Aorta (tissue), 5 donors: ENCODE measurements around the gene LRCH2. TPM values are rescaled to one million over a fixed set of nuclear protein-coding genes. Genes with fewer than 3 reads are reported as not detected.

Source experiments
- ATAC-seq: fragments of 200-7000 bp; cut with Tn5 transposase; one replicate; pipeline ENCODE4 v1.9.1; 2022; ENCODE audit warnings: moderate library complexity; ENCODE audit not compliant: low FRiP score
- DNase-seq, 2 donors: peaks; one replicate each; pipeline ENCODE4 v3.0.0-alpha.2; 2020
- H3K27ac ChIP-seq, 2 donors: one replicate each; pipeline ENCODE4 v1.5.1; 2013; ENCODE audit warnings: low read length in 2 of 2, mild to moderate bottlenecking in 2 of 2, moderate library complexity in 2 of 2, control low read depth in 1 of 2, inconsistent platforms in 1 of 2, low read depth in 1 of 2
- H3K27me3 ChIP-seq, 2 donors: one replicate each; pipeline ENCODE4 v1.6.1; 2013; ENCODE audit warnings: control low read depth in 1 of 2, low read length in 1 of 2, mild to moderate bottlenecking in 1 of 2, moderate library complexity in 1 of 2; ENCODE audit not compliant: insufficient read depth in 2 of 2, control insufficient read depth in 1 of 2
- H3K36me3 ChIP-seq, 2 donors: one replicate each; pipeline ENCODE4 v1.6.1; 2013; ENCODE audit warnings: control low read depth in 1 of 2, low read length in 1 of 2, mild to moderate bottlenecking in 1 of 2; ENCODE audit not compliant: insufficient read depth in 2 of 2, control insufficient read depth in 1 of 2
- H3K4me1 ChIP-seq, 2 donors: one replicate each; pipeline ENCODE4 v1.6.1; 2013; ENCODE audit warnings: low read length in 2 of 2, control low read depth in 1 of 2, mild to moderate bottlenecking in 1 of 2, moderate library complexity in 1 of 2; ENCODE audit not compliant: insufficient read depth in 2 of 2, control insufficient read depth in 1 of 2
- H3K4me3 ChIP-seq, 2 donors: one replicate each; pipeline ENCODE4 v1.5.1; 2013; ENCODE audit warnings: low read length in 2 of 2, control low read depth in 1 of 2, mild to moderate bottlenecking in 1 of 2
- H3K9me3 ChIP-seq: one replicate; pipeline ENCODE4 v1.6.1; 2013; ENCODE audit warnings: mild to moderate bottlenecking, low read length; ENCODE audit not compliant: control insufficient read depth
- WGBS, 2 donors: extraction: QIAGEN DNeasy Blood & Tissue Kit; methylation state at CpG; one replicate each; pipeline ENCODE4 v1.1.7; 2013; 5-methylcytosine and 5-hydroxymethylcytosine counted together
- intact Hi-C, 2 donors: fragments of 100-400 bp; cut with DNase I; formaldehyde crosslinking; loops; one replicate each; pipeline versions ENCODE4 v1.14.2 to v1.15.0; 2022
- polyA plus RNA-seq, 2 donors: library from polyadenylated mRNA; stranded (reverse); fragments of 200-250 nt; gene quantifications; one replicate each; pipeline ENCODE4 v1.2.3, GENCODE V29; 2013
- total RNA-seq, 2 donors: library from RNA; stranded (reverse); fragmentation: NEBNext Ultra II Directional; extraction: Animal tissue kit (Norgen Biotek cat#: 25700); gene quantifications; one replicate each; pipeline ENCODE4 v1.2.1, GENCODE V29; 2021
- donor health status: healthy with polysubstance abuse.
- donor health status: Bipolar disorder and iron deficiency.
- donor health status: DM: no; HTN: no; CAD: no.
- donor health status: DM: no; HTN: no; CAD: no.
- donor health status: DM: yes; HTN: yes; CAD: no.

LRCH2 gene
- total and polyA plus RNA-seq, 4 donors = 2.6 to 10.9 (median 6.6) TPM

- DNase-seq (no peak), ATAC-seq (no peak)
- Histone ChIP-seq H3K27me3 (no peaks in the 10 kb centered on the region), H3K36me3 (no peaks in the 10 kb centered on the region), H3K4me1 (no peaks in the 10 kb centered on the region), H3K4me3 (no peak overlapping the region), H3K27ac (no peak overlapping the region), H3K9me3 (no peaks in the 10 kb centered on the region)
- WGBS, 2 donors = 60 to 84% methylated on average over 5 of the region's 5 CpGs
- intact Hi-C loops = no loop called here
Measured at GRCh38 chrX:115138040-115138439, 95.9 kb downstream of the LRCH2 start.

DNA sequence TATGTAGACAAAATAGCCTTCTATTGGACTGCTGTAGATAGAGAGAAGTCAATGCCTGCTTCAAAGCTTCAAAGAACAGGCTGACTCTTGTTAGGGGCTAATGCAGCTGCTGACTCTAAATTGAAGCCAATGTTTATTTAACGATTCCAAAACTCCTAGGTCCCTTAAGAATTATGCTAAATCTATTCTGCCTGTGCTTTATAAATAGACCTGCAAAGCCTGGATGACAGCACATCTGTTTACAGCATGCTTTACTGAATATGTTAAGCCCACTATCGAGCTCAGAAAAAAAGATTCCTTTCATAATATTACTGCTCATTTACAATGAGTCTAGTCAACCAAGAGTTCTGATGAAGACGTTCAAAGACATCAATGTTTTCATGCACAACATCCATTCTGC, 99.5 kb downstream of the LRCH2 start:
- H3K27me3 ChIP-seq = no peaks in the 10 kb centered on the region
- intact Hi-C loops = no loop called here
- no peak for DNase-seq
- whole genome bisulfite sequencing, 2 donors = 60 to 61% methylated on average over 3 of the region's 3 CpGs
- no peak for ATAC-seq
- no peaks in the 10 kb centered on the region for H3K36me3 ChIP-seq
- no peak overlapping the region for H3K27ac ChIP-seq
- H3K4me1 ChIP-seq = no peaks in the 10 kb centered on the region
- H3K4me3 ChIP-seq = no peak overlapping the region
- no peaks in the 10 kb centered on the region for H3K9me3 ChIP-seq

DNA sequence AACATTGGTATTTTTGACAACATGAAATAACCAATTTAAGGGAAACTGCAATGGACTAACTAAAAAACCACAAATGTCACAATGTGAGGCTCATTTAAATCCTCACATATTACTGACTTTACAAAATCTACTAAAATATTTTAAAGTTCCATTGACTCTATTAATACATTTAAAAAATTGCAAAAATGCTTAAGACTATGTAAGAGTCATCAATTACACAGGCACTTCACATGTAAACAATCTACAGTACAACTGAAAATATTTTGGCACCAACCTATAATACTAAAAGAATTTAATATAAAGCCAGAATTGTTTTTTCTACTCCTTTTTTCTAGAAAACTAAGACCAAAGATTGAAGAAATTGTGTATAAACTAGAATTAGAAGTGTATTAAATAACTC, 121.5 kb downstream of the LRCH2 start:
- Histone ChIP-seq H3K27me3 (no peaks in the 10 kb centered on the region), H3K4me1 (no peaks in the 10 kb centered on the region), H3K27ac (no peak overlapping the region), H3K4me3 (no peak overlapping the region), H3K9me3 (no peaks in the 10 kb centered on the region), H3K36me3 (peaks cover 0 to 2% of the 10 kb centered on the region in 2 donors)
- DNase-seq (no peak), ATAC-seq (no peak)
- intact Hi-C loops = no loop called here

DNA sequence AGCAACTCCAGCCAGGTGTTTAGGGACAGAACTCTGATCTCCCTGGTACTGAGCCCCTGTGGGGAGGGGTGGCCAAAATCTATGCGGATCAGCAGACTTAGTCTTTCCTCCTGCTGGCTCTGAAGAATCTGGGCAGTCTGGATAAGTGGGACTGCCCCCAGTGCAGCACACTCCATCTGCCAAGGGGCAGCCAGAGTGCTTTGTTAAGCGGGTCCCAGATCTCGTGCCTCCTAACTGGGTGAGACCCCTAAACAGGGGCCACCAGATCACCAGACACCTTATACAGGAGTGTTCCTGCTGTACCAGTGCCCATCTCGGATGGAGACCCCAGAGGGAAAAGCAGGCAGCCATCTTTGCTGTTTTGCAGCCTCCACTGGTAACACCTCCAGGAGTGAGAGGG, 135.0 kb downstream of the LRCH2 start:
- no peaks in the 10 kb centered on the region for H3K9me3 ChIP-seq
- H3K36me3 ChIP-seq = no peaks in the 10 kb centered on the region
- H3K4me3 ChIP-seq = no peak overlapping the region
- ATAC-seq = no peak
- no peak overlapping the region for H3K27ac ChIP-seq
- H3K27me3 ChIP-seq = no peaks in the 10 kb centered on the region
- intact Hi-C loops = no loop called here
- DNase-seq = no peak
- 79 to 96% methylated on average over 4 of the region's 4 CpGs for WGBS, 2 donors
- no peaks in the 10 kb centered on the region for H3K4me1 ChIP-seq

DNA sequence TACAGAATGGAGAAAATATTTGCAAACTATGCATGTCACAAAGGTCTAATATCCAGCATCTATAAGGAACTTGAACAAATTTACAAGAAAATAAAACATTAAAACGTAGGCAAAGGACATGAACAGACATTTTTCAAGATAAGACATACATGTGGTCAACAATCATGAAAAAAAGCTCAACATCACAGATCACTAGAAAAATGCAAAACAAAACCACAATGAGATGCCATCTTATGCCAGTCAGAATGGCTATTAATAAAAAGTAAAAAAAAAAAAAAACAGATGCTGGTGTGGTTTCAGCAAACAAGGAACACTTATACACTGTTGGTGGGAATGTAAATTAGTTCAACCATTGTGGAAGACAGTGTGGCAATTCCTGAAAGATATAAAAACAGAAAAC, 140.7 kb downstream of the LRCH2 start:
- Histone ChIP-seq H3K4me3 (no peak overlapping the region), H3K4me1 (no peaks in the 10 kb centered on the region), H3K36me3 (no peaks in the 10 kb centered on the region), H3K27me3 (no peaks in the 10 kb centered on the region), H3K9me3 (no peaks in the 10 kb centered on the region), H3K27ac (no peak overlapping the region)
- ATAC-seq = no peak
- intact Hi-C loops = no loop called here
- DNase-seq = no peak
- WGBS, 2 donors = 63 to 93% methylated on average over 1 of the region's 1 CpG

DNA sequence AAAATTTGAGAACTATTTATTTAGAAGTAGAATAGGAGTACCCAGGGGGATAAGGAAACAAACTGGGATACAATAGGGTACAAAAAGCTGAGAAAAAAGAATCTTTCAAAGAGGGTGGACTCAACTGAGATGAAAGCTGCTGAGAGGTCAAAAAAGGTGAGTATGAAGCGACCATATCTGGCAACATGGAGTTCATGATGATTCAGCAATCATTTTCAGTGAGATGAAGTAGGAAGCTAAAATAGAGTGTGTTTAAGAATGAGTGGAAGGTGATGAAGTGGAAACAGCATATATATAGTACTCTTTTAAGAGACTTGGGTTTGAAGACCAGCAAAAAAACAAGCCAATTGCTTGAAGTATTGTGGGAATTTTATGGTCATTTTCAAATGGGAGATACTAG, 144.5 kb downstream of the LRCH2 start:
- intact Hi-C loops = no loop called here
- ATAC-seq (no peak), DNase-seq (no peak)
- H3K36me3 ChIP-seq = no peaks in the 10 kb centered on the region
- H3K4me3 ChIP-seq = no peak overlapping the region
- WGBS, 2 donors = 61 to 95% methylated on average over 1 of the region's 1 CpG
- H3K27me3 ChIP-seq = no peaks in the 10 kb centered on the region
- no peak overlapping the region for H3K27ac ChIP-seq
- no peaks in the 10 kb centered on the region for H3K4me1 ChIP-seq
- no peaks in the 10 kb centered on the region for H3K9me3 ChIP-seq

DNA sequence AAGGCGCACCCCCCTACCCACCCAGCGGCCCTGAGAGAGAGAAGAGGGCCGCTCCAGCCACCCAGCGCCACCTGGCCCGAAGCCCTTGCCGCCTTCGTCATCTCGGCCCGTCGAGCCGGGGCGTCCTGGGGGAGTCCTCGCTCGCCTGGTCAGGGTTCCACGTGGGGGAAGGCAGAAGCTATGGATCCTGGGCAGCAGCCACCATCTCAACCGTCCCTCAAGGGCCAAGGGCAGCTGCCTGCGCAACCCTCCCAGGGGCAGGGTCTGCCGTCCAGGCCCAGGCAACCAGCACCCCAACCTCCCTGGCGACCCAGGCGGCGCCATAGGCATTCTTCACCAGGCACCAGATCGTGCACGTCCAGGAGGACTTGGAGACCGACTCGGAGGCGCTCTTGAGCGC, 165.0 kb downstream of the LRCH2 start:
- no peak overlapping the region for H3K4me3 ChIP-seq
- peaks cover 0 to 2% of the 10 kb centered on the region in 2 donors for H3K4me1 ChIP-seq
- WGBS, 2 donors = 83 to 97% methylated on average over 27 of the region's 27 CpGs
- no peaks in the 10 kb centered on the region for H3K27me3 ChIP-seq
- DNase-seq = peak; percentile 26 to 71
- H3K36me3 ChIP-seq = no peaks in the 10 kb centered on the region
- ATAC-seq = no peak
- no peak overlapping the region for H3K27ac ChIP-seq
- intact Hi-C loops = no loop called here
- no peaks in the 10 kb centered on the region for H3K9me3 ChIP-seq

DNA sequence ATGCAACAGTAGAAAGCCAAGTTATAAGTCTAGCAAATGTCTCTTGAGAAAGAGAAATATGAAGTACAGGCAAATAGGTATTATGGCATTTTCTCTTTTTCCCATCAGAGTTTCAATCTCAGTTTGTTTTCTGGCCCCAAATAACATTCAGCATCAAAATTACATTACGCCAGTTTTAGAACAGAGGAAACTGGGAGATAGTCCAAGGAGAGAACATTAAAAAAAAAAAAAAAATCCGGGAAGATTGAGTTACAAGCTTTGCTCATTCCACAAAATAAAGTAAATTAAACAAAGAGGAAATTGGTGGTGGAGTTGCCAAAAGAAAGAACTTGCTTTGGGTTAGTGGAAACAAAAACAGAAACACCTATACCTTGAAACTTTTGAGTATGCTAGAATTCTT, 166.1 kb downstream of the LRCH2 start:
- intact Hi-C loops = no loop called here
- peaks cover 0 to 2% of the 10 kb centered on the region in 2 donors for H3K4me1 ChIP-seq
- DNase-seq (no peak), ATAC-seq (no peak)
- H3K9me3 ChIP-seq = no peaks in the 10 kb centered on the region
- WGBS, 2 donors = 2 to 20% methylated on average over 2 of the region's 2 CpGs
- H3K4me3 ChIP-seq = no peak overlapping the region
- peak overlapping the region in 1 of 2 donors; percentile 82 for H3K27ac ChIP-seq
- no peaks in the 10 kb centered on the region for H3K36me3 ChIP-seq
- no peaks in the 10 kb centered on the region for H3K27me3 ChIP-seq

DNA sequence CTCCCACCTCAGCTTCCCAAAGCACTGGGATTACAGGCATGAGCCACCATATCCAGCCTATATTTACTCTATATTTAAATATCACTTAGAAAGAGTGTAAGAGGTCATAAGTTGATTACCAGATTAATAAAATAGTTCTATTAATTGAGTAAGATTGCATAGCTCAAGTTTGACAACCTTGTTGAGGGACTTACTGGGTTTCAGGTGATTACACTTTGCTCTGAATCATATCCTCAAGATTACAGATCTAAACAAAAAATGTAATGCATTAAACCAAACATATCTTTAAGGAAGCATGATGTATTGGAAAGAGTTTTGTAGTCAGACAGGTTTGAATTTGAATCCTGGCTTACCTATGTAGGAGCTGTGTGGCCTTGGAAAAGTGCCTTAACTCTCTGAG, 168.6 kb downstream of the LRCH2 start:
- Histone ChIP-seq H3K27me3 (no peaks in the 10 kb centered on the region), H3K4me3 (no peak overlapping the region), H3K9me3 (no peaks in the 10 kb centered on the region), H3K4me1 (peaks cover 0 to 2% of the 10 kb centered on the region in 2 donors), H3K27ac (no peak overlapping the region), H3K36me3 (no peaks in the 10 kb centered on the region)
- ATAC-seq = no peak
- DNase-seq = no peak
- intact Hi-C loops = no loop called here
